SK-N-SH treated with all-trans-retinoic acid at 6 μM for 48 hours (cell line): ENCODE measurements around the gene VCAN.

Source experiments
- ATAC-seq: fragments of 200-7000 bp; cut with Tn5 transposase; 3 replicates; pipeline ENCODE4 v1.9.1; 2020; ENCODE audit warnings: mild to moderate bottlenecking, moderate library complexity
- ARNTL ChIP-seq: fragments of 450-650 bp; formaldehyde crosslinking; IDR thresholded peaks from 2 replicates; pipeline ENCODE4 v1.5.0; 2020; ENCODE audit warnings: low read depth, mild to moderate bottlenecking, moderate library complexity, borderline replicate concordance
- BACH2 ChIP-seq: fragments of 250-450 bp; sonication (Bioruptor Pico); IDR thresholded peaks from 2 replicates; pipeline ENCODE4 v1.9.0; 2021; ENCODE audit warnings: mild to moderate bottlenecking, borderline replicate concordance
- ESRRG ChIP-seq: fragments of 250-450 bp; sonication (Bioruptor Pico); IDR thresholded peaks from 2 replicates; pipeline ENCODE4 v1.6.1; 2021; ENCODE audit warnings: mild to moderate bottlenecking
- GLIS3 ChIP-seq: fragments of 250-450 bp; sonication (Bioruptor Pico); IDR thresholded peaks from 2 replicates; pipeline ENCODE4 v1.5.0; 2020; ENCODE audit warnings: mild to moderate bottlenecking, moderate library complexity
- ISL1 ChIP-seq: fragments of 250-450 bp; sonication (Bioruptor Pico); IDR thresholded peaks from 2 replicates; pipeline ENCODE4 v2.1.2; 2022; ENCODE audit warnings: mild to moderate bottlenecking, moderate library complexity
- OSR1 ChIP-seq: fragments of 250-450 bp; sonication (Bioruptor Pico); IDR thresholded peaks from 2 replicates; pipeline ENCODE4 v1.8.0; 2022; ENCODE audit warnings: moderate library complexity, mild to moderate bottlenecking, inconsistent platforms
- PPARA ChIP-seq: fragments of 250-450 bp; sonication (Bioruptor Pico); IDR thresholded peaks from 2 replicates; pipeline ENCODE4 v1.5.0; 2020; ENCODE audit warnings: mild to moderate bottlenecking, borderline replicate concordance
- RARB ChIP-seq: fragments of 250-450 bp; sonication (Bioruptor Pico); IDR thresholded peaks from 2 replicates; pipeline ENCODE4 v1.8.0; 2021; ENCODE audit warnings: mild to moderate bottlenecking, moderate library complexity
- SNAI2 ChIP-seq: fragments of 250-450 bp; sonication (Bioruptor Pico); IDR thresholded peaks from 2 replicates; pipeline ENCODE4 v1.5.0; 2020; ENCODE audit warnings: mild to moderate bottlenecking, moderate library complexity
- TCF4 ChIP-seq: fragments of 250-450 bp; sonication (Bioruptor Pico); IDR thresholded peaks from 2 replicates; pipeline ENCODE4 v1.8.0; 2021; ENCODE audit warnings: mild to moderate bottlenecking, moderate library complexity, borderline replicate concordance
- TOX ChIP-seq: fragments of 250-450 bp; sonication (Bioruptor Pico); IDR thresholded peaks from 2 replicates; pipeline ENCODE4 v1.8.0; 2021; ENCODE audit warnings: mild to moderate bottlenecking, moderate library complexity, borderline replicate concordance
- ZC3H10 ChIP-seq: fragments of 250-450 bp; sonication (Bioruptor Pico); IDR thresholded peaks from 2 replicates; pipeline ENCODE4 v1.5.1; 2021; ENCODE audit warnings: mild to moderate bottlenecking, moderate library complexity
- ZFP30 ChIP-seq: fragments of 450-650 bp; formaldehyde crosslinking; IDR thresholded peaks from 2 replicates; pipeline ENCODE4 v1.5.0; 2022; ENCODE audit warnings: mild to moderate bottlenecking, moderate library complexity
- ZNF565 ChIP-seq: fragments of 450-650 bp; formaldehyde crosslinking; conservative IDR thresholded peaks from 2 replicates; pipeline ENCODE4 v1.5.0; 2020; ENCODE audit warnings: low read depth, mild to moderate bottlenecking, moderate library complexity
- TF ChIP-seq, protein P1 (sequence below): fragments of 250-450 bp; sonication (Bioruptor Pico); IDR thresholded peaks from 2 replicates; pipeline ENCODE4 v1.8.0; 2020; ENCODE audit warnings: mild to moderate bottlenecking, moderate library complexity, borderline replicate concordance
- TF ChIP-seq, protein P2 (sequence below): fragments of 250-450 bp; sonication (Bioruptor Pico); IDR thresholded peaks from 2 replicates; pipeline ENCODE4 v1.5.0; 2020; ENCODE audit warnings: mild to moderate bottlenecking, moderate library complexity
- TF ChIP-seq, protein P3 (sequence below): fragments of 250-450 bp; sonication (Bioruptor Pico); IDR thresholded peaks from 2 replicates; pipeline ENCODE4 v1.5.1; 2020; ENCODE audit warnings: low read depth, mild to moderate bottlenecking, moderate library complexity

VCAN gene

DNA sequence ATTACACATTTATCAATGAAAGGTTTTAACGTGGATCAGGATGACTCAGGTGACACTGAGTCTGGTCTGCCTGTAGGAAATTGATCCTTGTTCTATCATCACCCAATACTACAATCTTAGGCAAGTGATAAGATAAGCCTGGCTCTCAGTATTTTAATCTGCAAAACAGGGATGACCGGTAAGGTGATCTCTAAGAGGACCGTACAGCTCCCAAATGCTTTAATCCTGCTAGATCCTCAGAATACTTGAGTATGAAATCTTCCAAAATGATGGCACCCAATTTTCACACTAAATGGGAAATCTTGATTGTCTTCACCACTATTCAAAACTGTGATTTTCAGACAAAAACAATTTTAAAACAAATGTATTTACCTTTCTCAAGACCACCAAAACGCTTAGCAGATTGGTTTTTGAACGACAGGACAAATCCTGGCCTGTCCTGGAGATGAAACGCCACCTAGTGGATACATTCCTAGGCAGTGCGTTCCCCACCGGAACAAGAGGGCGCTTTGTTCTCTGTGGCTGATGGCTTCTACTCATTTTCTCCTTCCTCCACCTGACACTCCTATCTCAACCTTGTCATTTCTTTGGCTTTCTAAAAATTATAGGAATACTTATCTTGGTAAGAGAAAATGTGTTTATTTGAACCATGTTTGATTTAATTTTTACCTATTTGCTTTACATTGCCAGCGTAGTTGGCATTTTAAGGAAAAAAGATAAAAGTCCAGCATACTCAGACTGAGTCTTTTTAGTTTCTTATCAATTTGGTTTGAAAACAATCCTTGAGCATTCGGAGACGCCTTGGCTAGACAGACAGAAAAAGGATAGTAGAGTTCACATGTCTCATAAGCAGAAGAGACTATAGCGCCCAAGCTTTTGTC lies 41.2 kb upstream of the VCAN start (continued):
- TF ChIP-seq, protein P1, sequence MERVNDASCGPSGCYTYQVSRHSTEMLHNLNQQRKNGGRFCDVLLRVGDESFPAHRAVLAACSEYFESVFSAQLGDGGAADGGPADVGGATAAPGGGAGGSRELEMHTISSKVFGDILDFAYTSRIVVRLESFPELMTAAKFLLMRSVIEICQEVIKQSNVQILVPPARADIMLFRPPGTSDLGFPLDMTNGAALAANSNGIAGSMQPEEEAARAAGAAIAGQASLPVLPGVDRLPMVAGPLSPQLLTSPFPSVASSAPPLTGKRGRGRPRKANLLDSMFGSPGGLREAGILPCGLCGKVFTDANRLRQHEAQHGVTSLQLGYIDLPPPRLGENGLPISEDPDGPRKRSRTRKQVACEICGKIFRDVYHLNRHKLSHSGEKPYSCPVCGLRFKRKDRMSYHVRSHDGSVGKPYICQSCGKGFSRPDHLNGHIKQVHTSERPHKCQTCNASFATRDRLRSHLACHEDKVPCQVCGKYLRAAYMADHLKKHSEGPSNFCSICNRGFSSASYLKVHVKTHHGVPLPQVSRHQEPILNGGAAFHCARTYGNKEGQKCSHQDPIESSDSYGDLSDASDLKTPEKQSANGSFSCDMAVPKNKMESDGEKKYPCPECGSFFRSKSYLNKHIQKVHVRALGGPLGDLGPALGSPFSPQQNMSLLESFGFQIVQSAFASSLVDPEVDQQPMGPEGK (CRISPR knock-in tag), result no peak
- TF ChIP-seq OSR1 (no peak), GLIS3 (CRISPR knock-in tag) (no peak), TOX (CRISPR knock-in tag) (no peak), ZC3H10 (no peak), ISL1 (no peak), ZNF565 (CRISPR knock-in tag) (no peak), ESRRG (CRISPR knock-in tag) (no peak), ARNTL (CRISPR knock-in tag) (no peak), TCF4 (CRISPR knock-in tag) (no peak)
- TF ChIP-seq, protein P2, sequence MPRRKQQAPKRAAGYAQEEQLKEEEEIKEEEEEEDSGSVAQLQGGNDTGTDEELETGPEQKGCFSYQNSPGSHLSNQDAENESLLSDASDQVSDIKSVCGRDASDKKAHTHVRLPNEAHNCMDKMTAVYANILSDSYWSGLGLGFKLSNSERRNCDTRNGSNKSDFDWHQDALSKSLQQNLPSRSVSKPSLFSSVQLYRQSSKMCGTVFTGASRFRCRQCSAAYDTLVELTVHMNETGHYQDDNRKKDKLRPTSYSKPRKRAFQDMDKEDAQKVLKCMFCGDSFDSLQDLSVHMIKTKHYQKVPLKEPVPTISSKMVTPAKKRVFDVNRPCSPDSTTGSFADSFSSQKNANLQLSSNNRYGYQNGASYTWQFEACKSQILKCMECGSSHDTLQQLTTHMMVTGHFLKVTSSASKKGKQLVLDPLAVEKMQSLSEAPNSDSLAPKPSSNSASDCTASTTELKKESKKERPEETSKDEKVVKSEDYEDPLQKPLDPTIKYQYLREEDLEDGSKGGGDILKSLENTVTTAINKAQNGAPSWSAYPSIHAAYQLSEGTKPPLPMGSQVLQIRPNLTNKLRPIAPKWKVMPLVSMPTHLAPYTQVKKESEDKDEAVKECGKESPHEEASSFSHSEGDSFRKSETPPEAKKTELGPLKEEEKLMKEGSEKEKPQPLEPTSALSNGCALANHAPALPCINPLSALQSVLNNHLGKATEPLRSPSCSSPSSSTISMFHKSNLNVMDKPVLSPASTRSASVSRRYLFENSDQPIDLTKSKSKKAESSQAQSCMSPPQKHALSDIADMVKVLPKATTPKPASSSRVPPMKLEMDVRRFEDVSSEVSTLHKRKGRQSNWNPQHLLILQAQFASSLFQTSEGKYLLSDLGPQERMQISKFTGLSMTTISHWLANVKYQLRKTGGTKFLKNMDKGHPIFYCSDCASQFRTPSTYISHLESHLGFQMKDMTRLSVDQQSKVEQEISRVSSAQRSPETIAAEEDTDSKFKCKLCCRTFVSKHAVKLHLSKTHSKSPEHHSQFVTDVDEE (CRISPR knock-in tag), result no peak

DNA sequence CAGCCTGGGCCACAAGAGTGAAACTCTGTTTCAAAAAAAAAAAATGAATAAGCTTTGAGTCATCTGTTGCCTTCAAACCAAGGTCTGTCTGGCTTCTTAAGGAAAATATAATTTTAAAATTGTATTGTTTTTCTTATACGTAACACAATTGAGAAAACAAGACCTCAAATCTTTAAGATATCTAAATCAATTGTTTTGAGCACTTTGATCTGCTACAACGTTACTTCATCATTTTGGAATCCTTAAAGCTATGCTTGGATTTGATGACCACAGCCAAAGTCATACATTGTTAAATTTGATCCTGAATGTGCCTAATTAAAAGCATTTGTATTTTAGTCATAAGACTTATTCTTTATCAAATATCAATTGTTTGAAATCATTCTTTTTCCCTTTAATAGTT lies 37.7 kb upstream of the VCAN start:
- no peak for ATAC-seq

More for the DNA sequence above, 37.7 kb upstream of the VCAN start:
- TF ChIP-seq ARNTL (CRISPR knock-in tag) (no peak), ISL1 (no peak), RARB (CRISPR knock-in tag) (no peak), ZC3H10 (no peak), GLIS3 (CRISPR knock-in tag) (no peak), ZFP30 (CRISPR knock-in tag) (no peak), SNAI2 (CRISPR knock-in tag) (no peak), OSR1 (no peak), PPARA (CRISPR knock-in tag) (no peak), BACH2 (CRISPR knock-in tag) (no peak)
- TF ChIP-seq, protein P2 (CRISPR knock-in tag), result no peak
- TF ChIP-seq, protein P3, sequence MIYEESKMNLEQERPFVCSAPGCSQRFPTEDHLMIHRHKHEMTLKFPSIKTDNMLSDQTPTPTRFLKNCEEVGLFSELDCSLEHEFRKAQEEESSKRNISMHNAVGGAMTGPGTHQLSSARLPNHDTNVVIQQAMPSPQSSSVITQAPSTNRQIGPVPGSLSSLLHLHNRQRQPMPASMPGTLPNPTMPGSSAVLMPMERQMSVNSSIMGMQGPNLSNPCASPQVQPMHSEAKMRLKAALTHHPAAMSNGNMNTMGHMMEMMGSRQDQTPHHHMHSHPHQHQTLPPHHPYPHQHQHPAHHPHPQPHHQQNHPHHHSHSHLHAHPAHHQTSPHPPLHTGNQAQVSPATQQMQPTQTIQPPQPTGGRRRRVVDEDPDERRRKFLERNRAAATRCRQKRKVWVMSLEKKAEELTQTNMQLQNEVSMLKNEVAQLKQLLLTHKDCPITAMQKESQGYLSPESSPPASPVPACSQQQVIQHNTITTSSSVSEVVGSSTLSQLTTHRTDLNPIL, result no peak
- TF ChIP-seq, protein P1 (CRISPR knock-in tag), result no peak
